ENCODE measurements around the gene CLEC1A.

Gene CLEC1A

DNA sequence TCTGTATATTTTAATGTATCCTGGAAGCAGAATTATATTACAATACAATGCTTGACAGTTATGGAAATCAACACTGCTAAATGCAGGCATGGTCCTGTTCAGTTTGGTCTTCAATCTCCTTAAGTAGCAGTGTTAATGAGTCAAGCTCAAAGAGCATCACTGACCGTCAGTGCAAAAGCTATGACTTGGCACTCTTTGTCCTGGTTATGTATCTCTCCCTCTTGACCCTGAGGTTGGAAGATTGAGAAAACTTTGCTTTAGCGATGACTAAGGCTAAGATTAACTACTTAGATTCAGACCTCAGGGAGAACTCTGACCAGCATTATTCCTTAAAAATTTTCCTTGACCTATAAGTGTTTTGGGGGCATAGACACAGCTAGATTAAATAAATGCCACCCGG lies 20.3 kb upstream of the CLEC1A start:
- TF ChIP-seq, protein P1, sequence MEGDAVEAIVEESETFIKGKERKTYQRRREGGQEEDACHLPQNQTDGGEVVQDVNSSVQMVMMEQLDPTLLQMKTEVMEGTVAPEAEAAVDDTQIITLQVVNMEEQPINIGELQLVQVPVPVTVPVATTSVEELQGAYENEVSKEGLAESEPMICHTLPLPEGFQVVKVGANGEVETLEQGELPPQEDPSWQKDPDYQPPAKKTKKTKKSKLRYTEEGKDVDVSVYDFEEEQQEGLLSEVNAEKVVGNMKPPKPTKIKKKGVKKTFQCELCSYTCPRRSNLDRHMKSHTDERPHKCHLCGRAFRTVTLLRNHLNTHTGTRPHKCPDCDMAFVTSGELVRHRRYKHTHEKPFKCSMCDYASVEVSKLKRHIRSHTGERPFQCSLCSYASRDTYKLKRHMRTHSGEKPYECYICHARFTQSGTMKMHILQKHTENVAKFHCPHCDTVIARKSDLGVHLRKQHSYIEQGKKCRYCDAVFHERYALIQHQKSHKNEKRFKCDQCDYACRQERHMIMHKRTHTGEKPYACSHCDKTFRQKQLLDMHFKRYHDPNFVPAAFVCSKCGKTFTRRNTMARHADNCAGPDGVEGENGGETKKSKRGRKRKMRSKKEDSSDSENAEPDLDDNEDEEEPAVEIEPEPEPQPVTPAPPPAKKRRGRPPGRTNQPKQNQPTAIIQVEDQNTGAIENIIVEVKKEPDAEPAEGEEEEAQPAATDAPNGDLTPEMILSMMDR (IDR thresholded peaks at IDR 0.05; ENCODE audit: extremely low read depth, missing control alignments): no peak
- DNase-seq (ENCODE audit: low spot score): no peak

DNA sequence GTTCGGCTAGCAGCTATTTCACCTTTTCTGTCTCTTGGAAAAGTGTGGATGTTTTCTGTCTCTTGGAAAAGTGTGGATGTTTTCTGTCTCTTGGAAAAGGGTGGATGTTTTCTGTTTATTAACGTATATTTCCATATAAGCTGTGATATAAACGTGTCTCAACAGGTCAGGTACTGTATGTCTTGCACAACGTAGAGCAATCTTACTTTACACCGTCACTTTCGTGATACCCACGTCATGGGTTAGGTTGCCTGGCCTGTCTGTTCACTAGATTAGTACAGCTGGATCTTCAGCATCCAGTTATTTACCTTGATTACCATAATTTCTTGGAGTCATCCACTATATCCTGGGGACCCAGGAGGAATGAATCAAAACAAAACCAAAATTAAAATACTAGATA lies 17.1 kb upstream of the CLEC1A start:
- no peak for DNase-seq (ENCODE audit: low spot score)
- TF ChIP-seq, protein P1 (IDR thresholded peaks at IDR 0.05; ENCODE audit: extremely low read depth, missing control alignments): no peak

DNA sequence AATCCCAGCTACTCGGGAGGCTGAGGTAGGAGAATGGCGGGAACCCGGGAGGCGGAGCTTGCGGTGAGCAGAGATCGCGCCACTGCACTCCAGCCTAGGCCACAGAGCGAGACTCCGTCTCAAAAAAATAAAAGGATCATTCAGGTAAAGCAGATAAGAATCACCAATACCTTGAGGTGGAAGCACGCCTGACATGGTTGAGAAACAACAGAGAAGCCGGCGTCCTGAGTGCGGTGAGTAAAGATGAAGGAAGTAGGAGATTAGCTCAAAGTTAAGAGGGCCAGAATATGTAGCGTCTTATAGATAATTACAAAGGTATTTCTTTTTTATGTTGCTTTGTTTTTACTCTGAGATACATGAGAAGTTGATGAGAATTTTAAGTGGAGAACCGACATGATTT lies 16.5 kb upstream of the CLEC1A start:
- TF ChIP-seq, protein P1 (IDR thresholded peaks at IDR 0.05; ENCODE audit: extremely low read depth, missing control alignments): no peak
- DNase-seq (ENCODE audit: low spot score): no peak

DNA sequence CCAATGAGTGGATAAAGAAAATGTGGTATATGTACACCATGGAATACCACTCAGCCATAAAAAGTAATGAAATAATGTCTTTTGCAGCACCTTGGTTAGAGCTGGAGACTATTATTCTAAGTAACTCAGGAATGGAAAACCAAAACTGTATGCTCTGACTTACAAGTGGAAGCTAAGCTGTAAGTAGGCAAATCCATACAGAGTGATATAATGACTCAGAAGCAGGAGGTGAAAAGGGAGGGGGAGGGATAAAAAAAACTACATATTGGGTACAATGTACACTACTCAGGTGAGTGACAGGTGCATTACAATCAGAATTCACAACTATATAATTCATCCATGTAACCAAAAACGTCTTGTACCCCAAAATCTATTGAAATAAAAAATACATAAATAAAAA lies 15.1 kb upstream of the CLEC1A start:
- no peak for DNase-seq (ENCODE audit: low spot score)
- TF ChIP-seq, protein P1 (IDR thresholded peaks at IDR 0.05; ENCODE audit: extremely low read depth, missing control alignments): no peak

DNA sequence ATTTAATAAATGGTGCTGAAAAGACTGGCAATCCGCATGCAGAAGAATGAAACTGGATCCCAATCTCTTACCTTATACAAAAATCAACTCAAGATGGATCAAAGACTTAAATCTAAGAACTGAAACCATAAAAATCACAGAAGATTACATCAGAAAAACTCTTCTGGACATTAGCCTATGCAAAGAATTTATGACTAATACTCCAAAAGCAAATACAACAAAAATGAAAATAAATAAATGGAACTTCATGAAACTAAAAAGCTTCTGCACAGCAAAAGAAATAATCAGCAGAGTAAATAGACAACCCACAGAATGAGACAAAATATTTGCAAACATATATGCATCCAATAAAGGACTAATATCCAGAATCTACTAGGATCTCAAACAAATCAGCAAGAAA lies 14.3 kb upstream of the CLEC1A start:
- TF ChIP-seq, protein P1 (IDR thresholded peaks at IDR 0.05; ENCODE audit: extremely low read depth, missing control alignments): no peak
- DNase-seq (ENCODE audit: low spot score): no peak

DNA sequence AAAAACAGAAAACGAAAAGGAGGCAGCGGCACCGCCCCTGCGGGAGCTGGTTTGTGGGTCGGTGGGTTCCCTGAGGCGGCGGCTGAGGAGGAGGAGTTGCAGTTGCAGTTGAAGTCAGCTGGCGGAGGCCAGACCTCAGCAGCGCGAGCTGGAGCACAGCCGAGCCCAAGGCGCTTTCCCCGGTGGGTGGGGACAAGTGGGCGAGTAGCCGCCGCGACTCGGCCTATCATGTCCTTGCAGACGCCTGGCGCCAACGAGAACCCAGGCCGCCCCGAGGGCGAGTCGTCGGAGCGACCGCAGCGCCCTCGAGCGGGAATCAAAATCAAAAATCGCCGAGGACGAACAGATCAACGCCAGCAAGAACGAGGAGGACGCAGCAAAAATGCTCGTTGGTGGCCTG lies 12.7 kb upstream of the CLEC1A start:
- TF ChIP-seq, protein P1 (IDR thresholded peaks at IDR 0.05; ENCODE audit: extremely low read depth, missing control alignments): no peak
- DNase-seq (ENCODE audit: low spot score): no peak

DNA sequence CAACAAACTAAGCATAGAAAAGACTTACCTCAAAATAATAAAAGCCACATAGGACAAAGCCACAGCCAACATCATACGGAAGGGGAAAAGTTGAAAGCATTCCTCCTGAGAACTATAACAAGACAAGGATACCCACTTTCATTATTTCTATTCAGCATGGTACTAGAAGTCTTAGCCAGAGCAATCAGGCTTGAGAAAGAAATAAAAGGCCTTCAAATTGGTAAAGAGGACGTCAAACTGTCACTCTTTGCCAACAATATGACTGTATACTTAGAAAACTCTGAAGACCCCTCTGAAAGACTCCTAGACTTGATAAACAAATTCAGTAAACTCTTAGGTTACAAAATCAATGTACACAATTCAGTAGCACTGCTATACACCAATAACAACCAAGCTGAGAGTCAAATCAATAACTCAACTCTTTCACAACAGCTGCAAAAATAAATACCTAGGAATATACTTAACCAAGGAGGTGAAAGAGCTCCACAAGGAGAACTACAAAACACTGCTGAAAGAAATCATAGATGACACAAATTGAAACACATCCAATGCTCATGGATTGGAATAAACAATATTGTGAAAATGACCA lies 11.6 kb upstream of the CLEC1A start:
- no peak for DNase-seq (ENCODE audit: low spot score)
- TF ChIP-seq, protein P1 (IDR thresholded peaks at IDR 0.05; ENCODE audit: extremely low read depth, missing control alignments): no peak
